HG02943 (cell line): ENCODE data around the gene CNTN4.
"Not testable (repeated sequence)": the region's sequence is repeated elsewhere in the genome, so short reads cannot be mapped to it uniquely, and the experiment has no call there.

Experiments
- ATAC-seq: cut with Tn5 transposase; IDR thresholded peaks from one replicate; pipeline ENCODE4 v1.9.1; 2021; ENCODE audit warnings: mild to moderate bottlenecking, low read depth, moderate library complexity; ENCODE audit not compliant: unreplicated experiment

CNTN4 gene

GRCh38 chr3:2098398-2099027, at the start of gene CNTN4:
CNTN4 (plus strand) TSS chr3:2098866.
- no peak for ATAC-seq

- no peak for ATAC-seq
Measured at GRCh38 chr3:2061360-2061759, 37.3 kb upstream of the CNTN4 start.

- no peak for ATAC-seq
Measured at GRCh38 chr3:2071531-2071930, 27.1 kb upstream of the CNTN4 start.

- no peak for ATAC-seq
Measured at GRCh38 chr3:2078821-2079220, 19.8 kb upstream of the CNTN4 start.

- no peak for ATAC-seq
Measured at GRCh38 chr3:2082871-2083480, 15.7 kb upstream of the CNTN4 start.

GRCh38 chr3:2083558-2083957, 15.1 kb upstream of the CNTN4 start:
- ATAC-seq = not testable (repeated sequence)

- ATAC-seq = no peak
Measured at GRCh38 chr3:2090095-2090911, 8.4 kb upstream of the CNTN4 start.

- no peak for ATAC-seq
Measured at GRCh38 chr3:2092758-2093157, 5.9 kb upstream of the CNTN4 start.

- no peak for ATAC-seq
Measured at GRCh38 chr3:2094941-2095340, 3.7 kb upstream of the CNTN4 start.

GRCh38 chr3:2096216-2096615, 2.5 kb upstream of the CNTN4 start:
- ATAC-seq = no peak

- no peak for ATAC-seq
Measured at GRCh38 chr3:2097641-2098191, 950 bp upstream of the CNTN4 start.

- no peak for ATAC-seq
Measured at GRCh38 chr3:2099028-2099671, 484 bp downstream of the CNTN4 start.

GRCh38 chr3:2099779-2100191, 1.1 kb downstream of the CNTN4 start:
- ATAC-seq = no peak

- ATAC-seq = no peak
Measured at GRCh38 chr3:2106438-2106837, 7.8 kb downstream of the CNTN4 start.

- ATAC-seq = no peak
Measured at GRCh38 chr3:2110597-2111117, 12.0 kb downstream of the CNTN4 start.

- no peak for ATAC-seq
Measured at GRCh38 chr3:2114617-2115275, 16.1 kb downstream of the CNTN4 start.

GRCh38 chr3:2130726-2131125, 32.1 kb downstream of the CNTN4 start:
- no peak for ATAC-seq

GRCh38 chr3:2133146-2133545, 34.5 kb downstream of the CNTN4 start:
- ATAC-seq = no peak

GRCh38 chr3:2137651-2138050, 39.0 kb downstream of the CNTN4 start:
- ATAC-seq = no peak

GRCh38 chr3:2141482-2141881, 42.8 kb downstream of the CNTN4 start:
- no peak for ATAC-seq
